ENCODE data around the gene LMO4.

The LMO4 gene

GRCh38 chr1:87329051-87329525 lies 408 bp downstream of the LMO4 start:
- DNase-seq: peak; percentile 8

- no peak for DNase-seq
Measured at GRCh38 chr1:87329526-87330056, 911 bp downstream of the LMO4 start.

- peak; percentile 9 for DNase-seq
Measured at GRCh38 chr1:87330057-87330884, 1.6 kb downstream of the LMO4 start.

- DNase-seq: no peak
Measured at GRCh38 chr1:87330885-87331364, 2.2 kb downstream of the LMO4 start.

- DNase-seq: peak; percentile 71
Measured at GRCh38 chr1:87331365-87332241, 2.9 kb downstream of the LMO4 start.

GRCh38 chr1:87333692-87334347 lies 5.1 kb downstream of the LMO4 start:
- DNase-seq: no peak

- no peak for DNase-seq
Measured at GRCh38 chr1:87334351-87335174, 5.9 kb downstream of the LMO4 start.

- DNase-seq: peak; percentile 51
Measured at GRCh38 chr1:87335175-87335884, 6.7 kb downstream of the LMO4 start.

GRCh38 chr1:87336623-87337067 lies 8.0 kb downstream of the LMO4 start:
- DNase-seq: no peak

GRCh38 chr1:87337606-87338005 lies 8.9 kb downstream of the LMO4 start:
- DNase-seq: no peak

GRCh38 chr1:87338566-87338965 lies 9.9 kb downstream of the LMO4 start:
- DNase-seq: no peak

- no peak for DNase-seq
Measured at GRCh38 chr1:87344231-87344630, 15.6 kb downstream of the LMO4 start.

- DNase-seq: no peak
Measured at GRCh38 chr1:87346130-87346814, 17.6 kb downstream of the LMO4 start.

GRCh38 chr1:87348341-87349019 lies 19.8 kb downstream of the LMO4 start:
- no peak for DNase-seq

- no peak for DNase-seq
Measured at GRCh38 chr1:87349036-87349435, 20.4 kb downstream of the LMO4 start.

- no peak for DNase-seq
Measured at GRCh38 chr1:87355894-87356293, 27.2 kb downstream of the LMO4 start.

GRCh38 chr1:87356591-87356990 lies 27.9 kb downstream of the LMO4 start:
- DNase-seq: no peak

GRCh38 chr1:87358219-87358618 lies 29.5 kb downstream of the LMO4 start:
- no peak for DNase-seq

GRCh38 chr1:87359586-87359985 lies 30.9 kb downstream of the LMO4 start:
- no peak for DNase-seq

All from NCI-H226 (cell line).